Ishikawa (cell line): ENCODE measurements around the gene IAPP.

Source experiments
- NFIC ChIP-seq: IDR thresholded peaks from 2 replicates; pipeline ENCODE4 v1.6.1; 2012
- RAD21 ChIP-seq: IDR thresholded peaks from 2 replicates; pipeline ENCODE4 v1.6.1; 2012; ENCODE audit warnings: low read depth
- TF ChIP-seq, protein P1 (sequence below): IDR thresholded peaks from 2 replicates; pipeline ENCODE4 v1.6.1; 2012

DNA sequence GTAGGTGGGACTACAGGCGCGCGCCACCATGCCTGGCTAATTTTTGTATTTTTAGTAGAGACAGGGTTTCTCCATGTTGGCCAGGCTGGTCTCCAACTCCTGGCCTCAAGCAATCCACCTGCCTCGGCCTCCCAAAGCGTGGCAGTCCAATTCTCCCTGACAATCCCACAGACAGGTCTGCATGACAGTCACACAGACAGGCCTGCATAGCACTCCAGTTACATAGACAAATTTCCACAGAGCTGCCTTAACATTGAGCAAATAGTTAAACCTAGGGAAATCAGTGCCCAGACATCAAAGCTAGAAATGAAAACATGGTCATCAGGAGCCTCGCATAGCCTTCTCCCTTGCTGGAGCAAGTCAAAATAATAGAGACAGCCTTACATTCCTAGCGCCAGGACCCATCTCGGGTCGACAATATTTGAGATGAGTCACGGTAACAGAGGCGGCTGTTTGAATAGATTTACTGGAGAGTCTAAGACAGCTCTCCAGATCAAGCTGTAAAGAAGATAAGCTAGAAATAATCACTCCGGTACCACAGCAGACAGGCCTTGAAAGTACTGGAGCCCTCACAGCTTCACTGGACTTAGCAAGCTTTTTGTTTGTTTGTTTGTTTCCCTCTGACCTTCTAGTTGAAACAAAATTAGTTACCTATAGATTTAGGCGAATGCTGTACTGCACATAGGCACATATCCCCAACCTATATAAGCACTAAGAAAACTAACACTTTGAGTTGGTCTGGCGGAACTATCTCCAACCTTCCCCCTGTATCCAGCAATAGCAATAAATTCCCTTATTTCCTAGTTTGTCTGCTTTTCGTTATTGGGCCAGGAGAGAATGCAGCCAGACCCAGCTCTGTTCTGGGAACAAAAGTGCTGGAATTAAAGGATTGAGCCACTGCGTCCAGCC is 40.9 kb downstream of the IAPP start:
- TF ChIP-seq NFIC: no peak
- no peak for TF ChIP-seq RAD21
- TF ChIP-seq, protein P1, sequence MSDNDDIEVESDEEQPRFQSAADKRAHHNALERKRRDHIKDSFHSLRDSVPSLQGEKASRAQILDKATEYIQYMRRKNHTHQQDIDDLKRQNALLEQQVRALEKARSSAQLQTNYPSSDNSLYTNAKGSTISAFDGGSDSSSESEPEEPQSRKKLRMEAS: no peak
